Right lobe of liver (tissue), 4 donors: ENCODE measurements around the gene ADAMTS2.

ENCODE experiments used
- CTCF ChIP-seq, 4 donors: fragments of 200-600 bp in 3 of 4; fragments of 450-650 bp in 1 of 4; IDR thresholded peaks; one replicate each; pipeline versions ENCODE4 v1.5.1 to v1.8.0; 2016 to 2022; ENCODE audit warnings: antibody characterized with exemption in 4 of 4, mild to moderate bottlenecking in 2 of 4
- POLR2A ChIP-seq: fragments of 450-650 bp; IDR thresholded peaks from one replicate; pipeline ENCODE4 v1.6.1; 2017; ENCODE audit warnings: antibody characterized with exemption, mild to moderate bottlenecking
- donor health status: DM: no; HTN: no; CAD: no.
- donor health status: DM: no; HTN: no; CAD: no.
- donor health status: DM: no; HTN: yes; CAD: no.

GRCh38 chr5:179336126-179336870 is 9.0 kb downstream of the ADAMTS2 start:
- TF ChIP-seq CTCF (IDR thresholded peaks at IDR 0.05) (no peak), POLR2A (no peak)
